K562 (cell line): ENCODE data around the gene CDK5RAP3. TPM values are rescaled to one million over a fixed set of nuclear protein-coding genes. Genes with fewer than 3 reads are reported as not detected.

Source experiments
- ATAC-seq: fragments of 200-7000 bp; cut with Tn5 transposase; 3 replicates; pipeline ENCODE4 v1.9.1; 2020; ENCODE audit warnings: moderate library complexity
- BruUV-seq: library from RNA; stranded (reverse); fragments of 400-500 nt; replicated peaks from 2 replicates; lab custom pipeline; 2021; lab: Mats Ljungman, UMichigan
- CTCF ChIA-PET: fragments of 300-600 bp; formaldehyde crosslinking; extraction: SDS; loops from one replicate; lab custom pipeline; 2021; ENCODE audit warnings: low intra/inter-chr PET ratio; lab: Yijun Ruan, JAX
- POLR2A ChIA-PET: fragments of 300-600, 350-650 bp; sonication (Branson Sonifier 250); formaldehyde crosslinking; extraction: SDS; loops from one replicate; lab custom pipeline; 2021; ENCODE audit warnings: antibody characterized with exemption, inconsistent platforms; lab: Yijun Ruan, JAX
- DNase-seq, 4 experiments: peaks; one replicate each; pipeline versions ENCODE4 v3.0.0 to v3.0.0-alpha.2; 2011 to 2018; ENCODE audit warnings: low spot score in 3 of 4, mixed read lengths in 3 of 4; ENCODE audit errors: extremely low read depth in 1 of 4
- FAIRE-seq: peaks from 2 replicates; lab custom pipeline; 2011; peaks lifted over from hg19 to GRCh38; lab: Jason Lieb, UNC
- H2AFZ ChIP-seq: 2 replicates; pipeline ENCODE4 v1.6.0; 2011; ENCODE audit warnings: low read depth, low read length, control low read depth, inconsistent platforms
- H3K27ac ChIP-seq: fragments of 200-600 bp; 3 replicates; pipeline ENCODE4 v1.8.0; 2011; ENCODE audit warnings: low read depth, mild to moderate bottlenecking, control low read depth, inconsistent platforms, low read length, moderate library complexity, mixed read lengths; ENCODE audit errors: extremely low read depth
- H3K27me3 ChIP-seq, 2 experiments: fragments of 300-600 bp in 1 of 2; 2 replicates in 1 of 2; 3 replicates in 1 of 2; pipeline versions ENCODE4 v1.6.0 to v1.8.0; 2011; ENCODE audit warnings: inconsistent platforms in 2 of 2, low read length in 2 of 2, mild to moderate bottlenecking in 1 of 2, mixed read lengths in 1 of 2, moderate library complexity in 1 of 2; ENCODE audit not compliant: control insufficient read depth in 2 of 2, insufficient read depth in 2 of 2
- H3K36me3 ChIP-seq: fragments of 300-600 bp; 3 replicates; pipeline ENCODE4 v1.8.0; 2011; ENCODE audit warnings: mild to moderate bottlenecking, low read length, inconsistent platforms; ENCODE audit not compliant: control insufficient read depth, insufficient read depth
- H3K4me1 ChIP-seq, 2 experiments: fragments of 200-600 bp in 1 of 2; replicated peaks in 1 of 2; 2 replicates in 1 of 2; 3 replicates in 1 of 2; pipeline versions ENCODE4 v1.5.1 to v1.8.0; 2011; ENCODE audit warnings: inconsistent platforms in 2 of 2, low read length in 2 of 2, mild to moderate bottlenecking in 1 of 2, mixed read lengths in 1 of 2, moderate library complexity in 1 of 2; ENCODE audit not compliant: control insufficient read depth in 2 of 2, insufficient read depth in 2 of 2
- H3K4me2 ChIP-seq: 2 replicates; pipeline ENCODE4 v1.6.1; 2011; ENCODE audit warnings: low read length, control low read depth, inconsistent platforms, mixed read lengths; ENCODE audit not compliant: insufficient read depth
- H3K4me3 ChIP-seq: fragments of 200-600 bp; sonication (generic), shearing (Covaris generic); 2 replicates; pipeline ENCODE4 v1.5.1; 2016; ENCODE audit warnings: control low read depth, inconsistent platforms
- H3K79me2 ChIP-seq: fragments of 200-600 bp; 3 replicates; pipeline ENCODE4 v1.8.0; 2011; ENCODE audit warnings: low read length, inconsistent platforms; ENCODE audit not compliant: control insufficient read depth, insufficient read depth
- H3K9ac ChIP-seq, 2 experiments: 2 replicates each; pipeline versions ENCODE4 v1.6.0 to v1.6.1; 2011; ENCODE audit warnings: low read depth in 2 of 2, low read length in 2 of 2, control low read depth in 1 of 2, inconsistent platforms in 1 of 2, mild to moderate bottlenecking in 1 of 2, mixed read lengths in 1 of 2; ENCODE audit not compliant: insufficient read depth in 1 of 2
- H3K9me1 ChIP-seq: one replicate; pipeline ENCODE4 v1.6.0; 2011; ENCODE audit warnings: inconsistent platforms, mild to moderate bottlenecking, low read length, moderate library complexity; ENCODE audit not compliant: control insufficient read depth, insufficient read depth
- H3K9me3 ChIP-seq: replicated peaks from 2 replicates; pipeline ENCODE4 v1.5.1; 2011; ENCODE audit warnings: low read depth, low read length, inconsistent platforms; ENCODE audit not compliant: control insufficient read depth, insufficient read depth
- H4K20me1 ChIP-seq: replicated peaks from 2 replicates; pipeline ENCODE4 v1.6.1; 2011; ENCODE audit warnings: low read length, inconsistent platforms, mixed read lengths; ENCODE audit not compliant: control insufficient read depth, insufficient read depth
- ARNT ChIP-seq, 2 experiments: fragments of 450-650 bp; IDR thresholded peaks; 2 replicates each; pipeline ENCODE4 v1.6.1; 2016; ENCODE audit warnings: mild to moderate bottlenecking in 1 of 2
- ATF1 ChIP-seq, 2 experiments: fragments of 450-650 bp in 1 of 2; IDR thresholded peaks; 2 replicates each; pipeline ENCODE4 v1.6.1; 2016; ENCODE audit warnings: missing compliant biosample characterization in 1 of 2, missing genetic modification characterization in 1 of 2
- CBX3 ChIP-seq, 2 experiments: IDR thresholded peaks; 1 replicate in 1 of 2; 2 replicates in 1 of 2; pipeline ENCODE4 v1.6.1; 2012; ENCODE audit warnings: inconsistent platforms in 2 of 2, low read length in 2 of 2, borderline replicate concordance in 1 of 2, control low read depth in 1 of 2
- CHD4 ChIP-seq: fragments of 200-600 bp; sonication (generic); IDR thresholded peaks from 3 replicates; pipeline ENCODE4 v1.6.1; 2012; ENCODE audit warnings: low read depth, mild to moderate bottlenecking, mixed read lengths, low read length, inconsistent platforms; ENCODE audit not compliant: insufficient read depth, insufficient replicate concordance, poor library complexity, severe bottlenecking
- EP300 ChIP-seq: IDR thresholded peaks from 2 replicates; pipeline ENCODE4 v1.6.1; 2012; ENCODE audit warnings: low read length, improper control_type of control experiment
- ETV1 ChIP-seq: fragments of 450-650 bp; conservative IDR thresholded peaks from 2 replicates; pipeline ENCODE4 v1.6.1; 2016; ENCODE audit warnings: missing genetic modification characterization, control low read depth, low read depth, missing compliant biosample characterization
- FOS ChIP-seq: IDR thresholded peaks from 3 replicates; pipeline ENCODE4 v1.6.1; 2011; ENCODE audit not compliant: insufficient read length; ENCODE audit errors: extremely low read depth
- GTF2E2 ChIP-seq: fragments of 200-800 bp; sonication (Bioruptor generic); IDR thresholded peaks from 2 replicates; pipeline ENCODE4 v1.6.1; 2016; ENCODE audit warnings: missing genetic modification characterization, missing compliant biosample characterization
- MAZ ChIP-seq, 2 experiments: fragments of 450-650 bp in 1 of 2; sonication (generic) in 1 of 2; formaldehyde crosslinking; IDR thresholded peaks in 1 of 2; conservative IDR thresholded peaks in 1 of 2; 2 replicates each; pipeline versions ENCODE4 v1.4.0 to v1.5.0; 2020; ENCODE audit warnings: mild to moderate bottlenecking in 1 of 2, missing genetic modification reagents in 1 of 2
- MTA1 ChIP-seq: fragments of 450-650 bp; IDR thresholded peaks from 2 replicates; pipeline ENCODE4 v1.6.1; 2017; ENCODE audit warnings: borderline replicate concordance
- NR2C2 ChIP-seq, 2 experiments: fragments of 200-800 bp in 1 of 2; sonication (Bioruptor generic) in 1 of 2; sonication (generic) in 1 of 2; formaldehyde crosslinking in 1 of 2; IDR thresholded peaks; 2 replicates each; pipeline versions ENCODE4 v1.6.1 to v1.8.0; 2016 to 2022; ENCODE audit warnings: mild to moderate bottlenecking in 1 of 2, missing compliant biosample characterization in 1 of 2, missing genetic modification characterization in 1 of 2, missing genetic modification reagents in 1 of 2
- NRF1 ChIP-seq, 2 experiments: fragments of 450-650 bp; IDR thresholded peaks in 1 of 2; conservative IDR thresholded peaks in 1 of 2; 2 replicates each; pipeline ENCODE4 v1.6.1; 2014; ENCODE audit warnings: mild to moderate bottlenecking in 2 of 2
- PHF21A ChIP-seq: fragments of 450-650 bp; IDR thresholded peaks from 2 replicates; pipeline ENCODE4 v1.6.1; 2017; ENCODE audit warnings: low read depth, borderline replicate concordance
- POU5F1 ChIP-seq: fragments of 150-350 bp; IDR thresholded peaks from 2 replicates; pipeline ENCODE4 v1.6.1; 2014; ENCODE audit warnings: borderline replicate concordance, low read length, low read depth, mild to moderate bottlenecking; ENCODE audit not compliant: partially characterized antibody
- RBM25 ChIP-seq: fragments of 200-400 bp; formaldehyde crosslinking; IDR thresholded peaks from 2 replicates; pipeline ENCODE4 v1.6.1; 2018; ENCODE audit warnings: low read length, low read depth, moderate library complexity; ENCODE audit not compliant: severe bottlenecking
- RNF2 ChIP-seq: sonication (generic); IDR thresholded peaks from 2 replicates; pipeline ENCODE4 v1.6.1; 2016
- XRCC5 ChIP-seq: fragments of 200-400 bp; formaldehyde crosslinking; IDR thresholded peaks from 2 replicates; pipeline ENCODE4 v1.6.1; 2017; ENCODE audit warnings: low read depth, mild to moderate bottlenecking, low read length
- WGBS: fragments of 100-300 bp; shearing (Covaris generic); methylation state at CpG from one replicate; pipeline ENCODE4 v1.1.6; 2016; ENCODE audit warnings: low coverage, mixed read lengths; ENCODE audit not compliant: insufficient coverage; ENCODE audit errors: missing lambda C conversion rate; 5-methylcytosine and 5-hydroxymethylcytosine counted together
- in situ Hi-C: fragments of 300-500 bp; cut with MboI; formaldehyde crosslinking; loops from 4 replicates; pipeline ENCODE4 v1.15.0; 2018; ENCODE audit warnings: inconsistent platforms, mixed read lengths
- intact Hi-C: fragments of 100-400 bp; cut with micrococcal nuclease; formaldehyde crosslinking; loops from 2 replicates; pipeline ENCODE4 v1.14.2; 2022
- polyA plus RNA-seq, 8 experiments: library from polyadenylated mRNA; depleted of rRNA in 4 of 8; stranded (reverse) in 5 of 8; unstranded in 3 of 8; fragments of >200 nt; fragmentation: Nextera tagmentation in 2 of 8; fragmentation: Illumina TruSeq in 1 of 8; extraction: Ambion mirVana in 2 of 8; extraction: Trizol in 1 of 8; gene quantifications; 2 replicates each; pipeline versions ENCODE4 v1.2.1 to v1.2.3, GENCODE V29; 2011 to 2014; ENCODE audit warnings: inconsistent platforms in 1 of 8, missing spikeins in 1 of 8
- total RNA-seq, 7 experiments: library from RNA; depleted of rRNA in 6 of 7; stranded (reverse); fragments of >200 nt in 6 of 7; fragmentation: Illumina TruSeq in 2 of 7; extraction: Trizol in 2 of 7; gene quantifications; 2 replicates each; pipeline versions ENCODE4 v1.2.1 to v1.2.3, GENCODE V29; 2011 to 2021; ENCODE audit warnings: low replicate concordance in 1 of 7
- TF ChIP-seq, protein P1 (sequence below): sonication (generic); formaldehyde crosslinking; IDR thresholded peaks from 2 replicates; pipeline ENCODE4 v1.8.0; 2022; ENCODE audit warnings: missing genetic modification reagents, mild to moderate bottlenecking, moderate library complexity, borderline replicate concordance
- TF ChIP-seq, protein P2 (sequence below), 2 experiments: fragments of 450-650 bp; IDR thresholded peaks; 2 replicates each; pipeline ENCODE4 v1.6.1; 2016

The CDK5RAP3 gene
- total and polyA plus RNA-seq, 9 of the 15 experiments (the other 6 are each of a cell fraction or from before 2014, with no cell fraction given): 44.2 to 202 (median 91.5) TPM

DNA sequence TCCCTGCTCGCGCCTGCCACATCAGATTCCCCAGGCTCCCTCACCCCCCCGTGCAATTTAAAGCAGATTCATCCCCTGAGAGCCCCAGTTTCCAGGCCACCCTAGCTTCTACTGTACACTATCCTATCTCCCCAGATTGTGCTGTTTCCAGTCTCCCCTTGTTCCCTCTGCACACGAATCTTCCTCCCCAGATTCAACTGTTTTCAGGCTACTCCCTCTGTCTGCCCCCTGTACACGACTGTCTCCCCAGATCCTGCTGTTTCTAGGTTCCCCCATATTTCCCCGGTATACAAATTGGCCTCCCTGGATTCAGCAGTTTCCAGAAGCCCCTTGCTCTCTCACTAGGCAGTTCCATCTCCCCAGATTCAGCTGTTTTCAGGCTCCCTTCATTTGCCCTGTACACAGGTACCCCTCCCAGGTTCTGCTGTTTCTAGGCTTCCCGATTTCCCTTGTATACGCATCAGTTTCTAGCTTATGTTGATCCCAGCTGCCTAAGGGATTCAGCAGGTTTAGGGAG is 43.7 kb downstream of the CDK5RAP3 start:
- peak; percentile 65 for ATAC-seq
- peak overlapping the region; percentile 46; the same call in 1 of the 2 replicates for H3K4me2 ChIP-seq
- H3K36me3 ChIP-seq: no peaks in the 10 kb centered on the region
- no peak overlapping the region for H3K4me3 ChIP-seq
- in situ Hi-C loops: loop anchor here (5.0 kb wide), 3 partner anchors 32 to 172 kb away; partner anchors contain the start of gene SCRN2
- H3K27me3 ChIP-seq: no peaks in the 10 kb centered on the region
- 7% methylated on average over 8 of the region's 8 CpGs for WGBS
- BruUV-seq: no TSS peak
- intact Hi-C loops: loop anchor here (1.0 kb wide), 1 partner anchor 173 kb away; the partner anchor contains the start of gene SCRN2
- no peaks in the 10 kb centered on the region for H3K9me1 ChIP-seq
- no peaks in the 10 kb centered on the region for H4K20me1 ChIP-seq
- FAIRE-seq: no peak
- no peaks in the 10 kb centered on the region for H3K79me2 ChIP-seq
- ChIA-PET CTCF (no interaction called here), POLR2A (interaction anchor here (0.7 to 1.6 kb wide), 4 partner anchors 16 to 166 kb away, joined by 3 read pairs; no protein-coding TSS in a partner anchor)
- H3K9ac ChIP-seq: peak overlapping the region in 1 of 2 experiments; percentile 54; a peak in 2 of 4 replicates
- no peaks in the 10 kb centered on the region; the same call in 1 of the 2 replicates for H3K9me3 ChIP-seq
- H3K27ac ChIP-seq: no peak overlapping the region
- peak; percentile 41 to 63 (median 53) for DNase-seq
- H2AFZ ChIP-seq: peak overlapping the region; percentile 73
- H3K4me1 ChIP-seq: peaks cover 23 to 25% of the 10 kb centered on the region in 2 experiments
- 0 out of 4 replicates have a peak, but pooled peaks of 1 of the 2 experiments have one; percentile 49 for TF ChIP-seq ARNT (IDR thresholded peaks at IDR 0.05)
- no peak for TF ChIP-seq CBX3 (IDR thresholded peaks at IDR 0.05; ENCODE audit: borderline replicate concordance in 1 of 2, low read length in 2 of 2)
- peak; percentile 49; the same call in 1 of the 2 replicates for TF ChIP-seq MTA1
- no peak for TF ChIP-seq RNF2
- TF ChIP-seq, protein P1, sequence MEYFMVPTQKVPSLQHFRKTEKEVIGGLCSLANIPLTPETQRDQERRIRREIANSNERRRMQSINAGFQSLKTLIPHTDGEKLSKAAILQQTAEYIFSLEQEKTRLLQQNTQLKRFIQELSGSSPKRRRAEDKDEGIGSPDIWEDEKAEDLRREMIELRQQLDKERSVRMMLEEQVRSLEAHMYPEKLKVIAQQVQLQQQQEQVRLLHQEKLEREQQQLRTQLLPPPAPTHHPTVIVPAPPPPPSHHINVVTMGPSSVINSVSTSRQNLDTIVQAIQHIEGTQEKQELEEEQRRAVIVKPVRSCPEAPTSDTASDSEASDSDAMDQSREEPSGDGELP (CRISPR knock-in tag): peak; percentile 28; the same call in 1 of the 2 replicates
- no peak for TF ChIP-seq FOS
- TF ChIP-seq CHD4: no peak
- no peak for TF ChIP-seq NR2C2 (CRISPR knock-in tag; IDR thresholded peaks at IDR 0.05)
- no peak for TF ChIP-seq NR2C2 (tag; IDR thresholded peaks at IDR 0.05)
- TF ChIP-seq EP300: no peak
- no peak for TF ChIP-seq GTF2E2 (tag)
- no peak for TF ChIP-seq MAZ (CRISPR knock-in tag; conservative IDR thresholded peaks at IDR 0.05 in 1 of 2, IDR thresholded peaks at IDR 0.05 in 1 of 2)
- TF ChIP-seq ETV1: peak; percentile 55
- 0 out of 4 replicates have a peak, but pooled peaks of 1 of the 2 experiments have one; percentile 32 for TF ChIP-seq NRF1 (conservative IDR thresholded peaks at IDR 0.05 in 1 of 2, IDR thresholded peaks at IDR 0.05 in 1 of 2)
- TF ChIP-seq ATF1 (CRISPR knock-in tag; IDR thresholded peaks at IDR 0.05): no peak
- 0 out of 2 replicates have a peak, but pooled peaks have one; percentile 6 for TF ChIP-seq ATF1 (tag; IDR thresholded peaks at IDR 0.05)
- TF ChIP-seq PHF21A: peak; percentile 98
- TF ChIP-seq, protein P2, sequence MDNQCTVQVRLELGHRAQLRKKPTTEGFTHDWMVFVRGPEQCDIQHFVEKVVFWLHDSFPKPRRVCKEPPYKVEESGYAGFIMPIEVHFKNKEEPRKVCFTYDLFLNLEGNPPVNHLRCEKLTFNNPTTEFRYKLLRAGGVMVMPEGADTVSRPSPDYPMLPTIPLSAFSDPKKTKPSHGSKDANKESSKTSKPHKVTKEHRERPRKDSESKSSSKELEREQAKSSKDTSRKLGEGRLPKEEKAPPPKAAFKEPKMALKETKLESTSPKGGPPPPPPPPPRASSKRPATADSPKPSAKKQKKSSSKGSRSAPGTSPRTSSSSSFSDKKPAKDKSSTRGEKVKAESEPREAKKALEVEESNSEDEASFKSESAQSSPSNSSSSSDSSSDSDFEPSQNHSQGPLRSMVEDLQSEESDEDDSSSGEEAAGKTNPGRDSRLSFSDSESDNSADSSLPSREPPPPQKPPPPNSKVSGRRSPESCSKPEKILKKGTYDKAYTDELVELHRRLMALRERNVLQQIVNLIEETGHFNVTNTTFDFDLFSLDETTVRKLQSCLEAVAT (IDR thresholded peaks at IDR 0.05): peak in 1 of 2 experiments; percentile 97; a peak in 2 of 4 replicates
- no peak for TF ChIP-seq POU5F1
- TF ChIP-seq RBM25: peak; percentile 60
- TF ChIP-seq XRCC5: 0 out of 2 replicates have a peak, but pooled peaks have one; percentile 36
